ENCODE results near the gene NPL. TPM values are rescaled to one million over a fixed set of nuclear protein-coding genes. Genes with fewer than 3 reads are reported as not detected.
A peak's percentile ranks its signal among the peaks of the same experiment; 100 is the strongest.

Gene NPL
- polyA plus RNA-seq, 1 donor from 2014 or later = 1.2 TPM

- Histone ChIP-seq H3K36me3 (ENCODE audit: insufficient read depth, low read length) (no peaks in the 10 kb centered on the region), H2AFZ (ENCODE audit: low read depth, low read length) (no peak overlapping the region), H3K27ac (ENCODE audit: low read length) (no peak overlapping the region), H4K20me1 (ENCODE audit: insufficient read depth) (no peaks in the 10 kb centered on the region), H3K27me3 (ENCODE audit: insufficient read depth, low read depth, low read length) (peaks cover 4% of the 10 kb centered on the region), H3F3A (ENCODE audit: insufficient read depth, low read length, poor library complexity, severe bottlenecking) (no peaks in the 10 kb centered on the region), H3K9ac (ENCODE audit: low read length) (no peak overlapping the region), H3K4me2 (ENCODE audit: low read length) (no peak overlapping the region), H3K9me3 (ENCODE audit: low read length) (no peaks in the 10 kb centered on the region), H3K9me2 (ENCODE audit: insufficient read depth, low read length) (no peaks in the 10 kb centered on the region), H3K79me2 (replicated peaks; ENCODE audit: insufficient read depth, low read length) (no peaks in the 10 kb centered on the region), H3K4me3 (ENCODE audit: low read length) (no peak overlapping the region)
- no peak for TF ChIP-seq RAD21 (conservative IDR thresholded peaks at IDR 0.05)
- TF ChIP-seq, protein P1, sequence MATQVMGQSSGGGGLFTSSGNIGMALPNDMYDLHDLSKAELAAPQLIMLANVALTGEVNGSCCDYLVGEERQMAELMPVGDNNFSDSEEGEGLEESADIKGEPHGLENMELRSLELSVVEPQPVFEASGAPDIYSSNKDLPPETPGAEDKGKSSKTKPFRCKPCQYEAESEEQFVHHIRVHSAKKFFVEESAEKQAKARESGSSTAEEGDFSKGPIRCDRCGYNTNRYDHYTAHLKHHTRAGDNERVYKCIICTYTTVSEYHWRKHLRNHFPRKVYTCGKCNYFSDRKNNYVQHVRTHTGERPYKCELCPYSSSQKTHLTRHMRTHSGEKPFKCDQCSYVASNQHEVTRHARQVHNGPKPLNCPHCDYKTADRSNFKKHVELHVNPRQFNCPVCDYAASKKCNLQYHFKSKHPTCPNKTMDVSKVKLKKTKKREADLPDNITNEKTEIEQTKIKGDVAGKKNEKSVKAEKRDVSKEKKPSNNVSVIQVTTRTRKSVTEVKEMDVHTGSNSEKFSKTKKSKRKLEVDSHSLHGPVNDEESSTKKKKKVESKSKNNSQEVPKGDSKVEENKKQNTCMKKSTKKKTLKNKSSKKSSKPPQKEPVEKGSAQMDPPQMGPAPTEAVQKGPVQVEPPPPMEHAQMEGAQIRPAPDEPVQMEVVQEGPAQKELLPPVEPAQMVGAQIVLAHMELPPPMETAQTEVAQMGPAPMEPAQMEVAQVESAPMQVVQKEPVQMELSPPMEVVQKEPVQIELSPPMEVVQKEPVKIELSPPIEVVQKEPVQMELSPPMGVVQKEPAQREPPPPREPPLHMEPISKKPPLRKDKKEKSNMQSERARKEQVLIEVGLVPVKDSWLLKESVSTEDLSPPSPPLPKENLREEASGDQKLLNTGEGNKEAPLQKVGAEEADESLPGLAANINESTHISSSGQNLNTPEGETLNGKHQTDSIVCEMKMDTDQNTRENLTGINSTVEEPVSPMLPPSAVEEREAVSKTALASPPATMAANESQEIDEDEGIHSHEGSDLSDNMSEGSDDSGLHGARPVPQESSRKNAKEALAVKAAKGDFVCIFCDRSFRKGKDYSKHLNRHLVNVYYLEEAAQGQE (IDR thresholded peaks at IDR 0.05; ENCODE audit: borderline replicate concordance) = no peak
- TF ChIP-seq SMC3 (conservative IDR thresholded peaks at IDR 0.05; ENCODE audit: poor library complexity) = no peak
Observed at GRCh38 chr1:182783068-182783467, 6.5 kb upstream of the NPL start.

GRCh38 chr1:182784556-182785171, 4.9 kb upstream of the NPL start:
- no peaks in the 10 kb centered on the region for H3K36me3 ChIP-seq (ENCODE audit: insufficient read depth, low read length)
- no peak overlapping the region for H3K9ac ChIP-seq (ENCODE audit: low read length)
- H3K27me3 ChIP-seq (ENCODE audit: insufficient read depth, low read depth, low read length) = peaks cover 18% of the 10 kb centered on the region
- H3K4me2 ChIP-seq (ENCODE audit: low read length) = no peak overlapping the region
- H3F3A ChIP-seq (ENCODE audit: insufficient read depth, low read length, poor library complexity, severe bottlenecking) = no peaks in the 10 kb centered on the region
- no peaks in the 10 kb centered on the region for H3K9me2 ChIP-seq (ENCODE audit: insufficient read depth, low read length)
- no peaks in the 10 kb centered on the region for H3K9me3 ChIP-seq (ENCODE audit: low read length)
- no peak overlapping the region for H3K27ac ChIP-seq (ENCODE audit: low read length)
- H3K79me2 ChIP-seq (replicated peaks; ENCODE audit: insufficient read depth, low read length) = no peaks in the 10 kb centered on the region
- H3K4me3 ChIP-seq (ENCODE audit: low read length) = no peak overlapping the region
- no peaks in the 10 kb centered on the region for H4K20me1 ChIP-seq (ENCODE audit: insufficient read depth)
- H2AFZ ChIP-seq (ENCODE audit: low read depth, low read length) = no peak overlapping the region
- no peak for TF ChIP-seq POLR2AphosphoS5 (IDR thresholded peaks at IDR 0.05)
- TF ChIP-seq, protein P2, sequence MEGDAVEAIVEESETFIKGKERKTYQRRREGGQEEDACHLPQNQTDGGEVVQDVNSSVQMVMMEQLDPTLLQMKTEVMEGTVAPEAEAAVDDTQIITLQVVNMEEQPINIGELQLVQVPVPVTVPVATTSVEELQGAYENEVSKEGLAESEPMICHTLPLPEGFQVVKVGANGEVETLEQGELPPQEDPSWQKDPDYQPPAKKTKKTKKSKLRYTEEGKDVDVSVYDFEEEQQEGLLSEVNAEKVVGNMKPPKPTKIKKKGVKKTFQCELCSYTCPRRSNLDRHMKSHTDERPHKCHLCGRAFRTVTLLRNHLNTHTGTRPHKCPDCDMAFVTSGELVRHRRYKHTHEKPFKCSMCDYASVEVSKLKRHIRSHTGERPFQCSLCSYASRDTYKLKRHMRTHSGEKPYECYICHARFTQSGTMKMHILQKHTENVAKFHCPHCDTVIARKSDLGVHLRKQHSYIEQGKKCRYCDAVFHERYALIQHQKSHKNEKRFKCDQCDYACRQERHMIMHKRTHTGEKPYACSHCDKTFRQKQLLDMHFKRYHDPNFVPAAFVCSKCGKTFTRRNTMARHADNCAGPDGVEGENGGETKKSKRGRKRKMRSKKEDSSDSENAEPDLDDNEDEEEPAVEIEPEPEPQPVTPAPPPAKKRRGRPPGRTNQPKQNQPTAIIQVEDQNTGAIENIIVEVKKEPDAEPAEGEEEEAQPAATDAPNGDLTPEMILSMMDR (IDR thresholded peaks at IDR 0.05; ENCODE audit: poor library complexity, severe bottlenecking) = peak; percentile 89
- TF ChIP-seq TAF1 (IDR thresholded peaks at IDR 0.05; ENCODE audit: low read depth) = no peak
- no peak for TF ChIP-seq MXI1 (conservative IDR thresholded peaks at IDR 0.05; ENCODE audit: poor library complexity, severe bottlenecking)
- TF ChIP-seq SMC3 (conservative IDR thresholded peaks at IDR 0.05; ENCODE audit: poor library complexity) = peak; percentile 96
- TF ChIP-seq EP300 (conservative IDR thresholded peaks at IDR 0.05; ENCODE audit: poor library complexity, severe bottlenecking) = no peak
- TF ChIP-seq, protein P1 (IDR thresholded peaks at IDR 0.05; ENCODE audit: borderline replicate concordance) = no peak
- peak; percentile 94 for TF ChIP-seq RAD21 (conservative IDR thresholded peaks at IDR 0.05)
- TF ChIP-seq EZH2 (IDR thresholded peaks at IDR 0.05; ENCODE audit: borderline replicate concordance, insufficient read depth, low read length, poor library complexity, severe bottlenecking) = no peak
